HepG2 (cell line): Measurements from ENCODE around the gene FUOM. TPM values are rescaled to one million over a fixed set of nuclear protein-coding genes. Genes with fewer than 3 reads are reported as not detected.
A peak's percentile ranks its signal among the peaks of the same experiment; 100 is the strongest.

Experiments
- ASH2L ChIP-seq: fragments of 300-600, 200-600 bp; sonication (generic); IDR thresholded peaks from 2 replicates; pipeline ENCODE4 v1.7.0; 2017; ENCODE audit warnings: low read depth, mild to moderate bottlenecking, moderate library complexity, mixed read lengths, low read length; ENCODE audit not compliant: insufficient read length
- BHLHE40 ChIP-seq: IDR thresholded peaks from 2 replicates; pipeline ENCODE4 v1.6.1; 2011; ENCODE audit warnings: low read length, improper control_type of control experiment
- DR1 ChIP-seq: sonication (generic); formaldehyde crosslinking; IDR thresholded peaks from 2 replicates; pipeline ENCODE4 v1.8.0; 2021; ENCODE audit warnings: mild to moderate bottlenecking, missing genetic modification reagents, inconsistent platforms
- HBP1 ChIP-seq: IDR thresholded peaks from 2 replicates; pipeline ENCODE4 v1.6.1; 2016; ENCODE audit warnings: low read depth, control low read depth
- KIAA2018 ChIP-seq: sonication (generic); formaldehyde crosslinking; IDR thresholded peaks from 2 replicates; pipeline ENCODE4 v1.5.0; 2020; ENCODE audit warnings: mild to moderate bottlenecking, missing genetic modification reagents, borderline replicate concordance
- MEF2D ChIP-seq: sonication (generic); formaldehyde crosslinking; IDR thresholded peaks from 2 replicates; pipeline ENCODE4 v1.5.1; 2020; ENCODE audit warnings: mild to moderate bottlenecking, missing genetic modification reagents
- PHF21A ChIP-seq: sonication (generic); formaldehyde crosslinking; IDR thresholded peaks from 2 replicates; pipeline ENCODE4 v1.5.0; 2020; ENCODE audit warnings: mild to moderate bottlenecking, missing genetic modification reagents
- POLR2AphosphoS2 ChIP-seq: IDR thresholded peaks from 2 replicates; pipeline ENCODE4 v1.6.1; 2011; ENCODE audit warnings: low read depth, low read length, improper control_type of control experiment
- SNRNP70 ChIP-seq: fragments of 200-400 bp; formaldehyde crosslinking; IDR thresholded peaks from 2 replicates; pipeline ENCODE4 v1.6.1; 2017; ENCODE audit warnings: mild to moderate bottlenecking, low read depth, low read length, moderate library complexity
- THAP8 ChIP-seq: sonication (generic); formaldehyde crosslinking; IDR thresholded peaks from 2 replicates; pipeline ENCODE4 v1.5.1; 2020; ENCODE audit warnings: missing genetic modification reagents, mild to moderate bottlenecking, borderline replicate concordance
- ZNF17 ChIP-seq: sonication (generic); formaldehyde crosslinking; IDR thresholded peaks from 2 replicates; pipeline ENCODE4 v1.5.0; 2020; ENCODE audit warnings: mild to moderate bottlenecking, missing genetic modification reagents
- ZNF496 ChIP-seq: sonication (generic); formaldehyde crosslinking; IDR thresholded peaks from 2 replicates; pipeline ENCODE4 v1.8.1; 2023; ENCODE audit warnings: mild to moderate bottlenecking, moderate library complexity, missing genetic modification reagents; ENCODE audit not compliant: insufficient replicate concordance
- polyA plus RNA-seq, 8 experiments: library from polyadenylated mRNA; depleted of rRNA in 3 of 8; stranded (reverse) in 7 of 8; unstranded in 1 of 8; fragments of >200 nt; fragmentation: Illumina TruSeq in 4 of 8; extraction: Trizol in 4 of 8; gene quantifications; 2 replicates each; pipeline versions ENCODE4 v1.2.1 to v1.2.3, GENCODE V29; 2011 to 2016; ENCODE audit warnings: low read depth in 4 of 8, missing spikeins in 1 of 8, mixed read lengths in 1 of 8; ENCODE audit not compliant: insufficient read depth in 1 of 8
- total RNA-seq, 5 experiments: library from RNA; depleted of rRNA; stranded (reverse); fragments of >200 nt; fragmentation: Illumina TruSeq; extraction: Trizol; gene quantifications; 2 replicates each; pipeline ENCODE4 v1.2.3, GENCODE V29; 2016; ENCODE audit warnings: low read depth in 1 of 5

Gene FUOM
- total and polyA plus RNA-seq, 2 of the 13 experiments (the other 11 are each of a cell fraction or from before 2014, with no cell fraction given) = 27.5 to 60.4 TPM

GRCh38 chr10:133347710-133348517, 9.9 kb downstream of the FUOM start (continued):
- TF ChIP-seq KIAA2018 (CRISPR knock-in tag) = no peak
- no peak for TF ChIP-seq ASH2L
- TF ChIP-seq BHLHE40 = no peak
- no peak for TF ChIP-seq DR1 (CRISPR knock-in tag)
- TF ChIP-seq THAP8 (CRISPR knock-in tag) = no peak
- no peak for TF ChIP-seq ZNF17 (CRISPR knock-in tag)
- no peak for TF ChIP-seq ZNF496 (CRISPR knock-in tag)
- TF ChIP-seq HBP1 (CRISPR knock-in tag) = no peak
- peak; percentile 75 for TF ChIP-seq PHF21A (CRISPR knock-in tag)
- TF ChIP-seq MEF2D = no peak
- no peak for TF ChIP-seq POLR2AphosphoS2
- no peak for TF ChIP-seq SNRNP70
